ENCODE results near the gene RNF213.

The RNF213 gene

GRCh38 chr17:80419255-80419654 lies 158.6 kb downstream of the RNF213 start:
- DNase-seq (ENCODE audit: low read depth in 2 of 2): no peak

- no peak for DNase-seq (ENCODE audit: low read depth in 2 of 2)
These were observed 160.9 kb downstream of the RNF213 start for GRCh38 chr17:80421381-80422090.

- DNase-seq (ENCODE audit: low read depth in 2 of 2): no peak
These were observed 161.6 kb downstream of the RNF213 start for GRCh38 chr17:80422276-80422675.

- DNase-seq (ENCODE audit: low read depth in 2 of 2): no peak
These were observed 162.3 kb downstream of the RNF213 start for GRCh38 chr17:80422981-80423380.

- no peak for DNase-seq (ENCODE audit: low read depth in 2 of 2)
These were observed 163.0 kb downstream of the RNF213 start for GRCh38 chr17:80423536-80424225.

- DNase-seq (ENCODE audit: low read depth in 2 of 2): no peak
These were observed 163.6 kb downstream of the RNF213 start for GRCh38 chr17:80424261-80424660.

GRCh38 chr17:80424878-80425765 lies 164.5 kb downstream of the RNF213 start:
- DNase-seq (ENCODE audit: low read depth in 2 of 2): no peak

GRCh38 chr17:80425835-80426426 lies 165.3 kb downstream of the RNF213 start:
- no peak for DNase-seq (ENCODE audit: low read depth in 2 of 2)

- DNase-seq (ENCODE audit: low read depth in 2 of 2): peak; percentile 73 to 75
These were observed 166.1 kb downstream of the RNF213 start for GRCh38 chr17:80426671-80427326.

GRCh38 chr17:80427366-80428282 lies 167.0 kb downstream of the RNF213 start:
- no peak for DNase-seq (ENCODE audit: low read depth in 2 of 2)

GRCh38 chr17:80428363-80428762 lies 167.7 kb downstream of the RNF213 start:
- no peak for DNase-seq (ENCODE audit: low read depth in 2 of 2)

GRCh38 chr17:80428796-80429195 lies 168.1 kb downstream of the RNF213 start:
- DNase-seq (ENCODE audit: low read depth in 2 of 2): no peak

GRCh38 chr17:80429356-80430275 lies 169.0 kb downstream of the RNF213 start:
- DNase-seq (ENCODE audit: low read depth in 2 of 2): no peak

- no peak for DNase-seq (ENCODE audit: low read depth in 2 of 2)
These were observed 170.0 kb downstream of the RNF213 start for GRCh38 chr17:80430446-80431245.

- no peak for DNase-seq (ENCODE audit: low read depth in 2 of 2)
These were observed 170.9 kb downstream of the RNF213 start for GRCh38 chr17:80431246-80432195.

GRCh38 chr17:80432350-80432955 lies 171.8 kb downstream of the RNF213 start:
- DNase-seq (ENCODE audit: low read depth in 2 of 2): no peak

Measured in stimulated activated CD8-positive, alpha-beta memory T cell treated with anti-CD3 and anti-CD28 coated beads, Interleukin-2, amount 100 ng/mL, for 1 hour (primary cell).